AG10803 (cell line): ENCODE data around the gene POMT1.
A peak's percentile ranks its signal among the peaks of the same experiment; 100 is the strongest.

Experiments used
- DNase-seq: peaks from one replicate; pipeline ENCODE4 v3.0.0; 2010; ENCODE audit warnings: low read depth
- H3K4me3 ChIP-seq: 2 replicates; pipeline ENCODE4 v1.5.1; 2011; ENCODE audit warnings: mild to moderate bottlenecking, low read length, control low read depth
- TF ChIP-seq, protein P1 (sequence below): conservative IDR thresholded peaks from 2 replicates; pipeline ENCODE4 v1.5.1; 2011; ENCODE audit warnings: mild to moderate bottlenecking, low read length, control low read depth, inconsistent platforms

Gene POMT1

DNA sequence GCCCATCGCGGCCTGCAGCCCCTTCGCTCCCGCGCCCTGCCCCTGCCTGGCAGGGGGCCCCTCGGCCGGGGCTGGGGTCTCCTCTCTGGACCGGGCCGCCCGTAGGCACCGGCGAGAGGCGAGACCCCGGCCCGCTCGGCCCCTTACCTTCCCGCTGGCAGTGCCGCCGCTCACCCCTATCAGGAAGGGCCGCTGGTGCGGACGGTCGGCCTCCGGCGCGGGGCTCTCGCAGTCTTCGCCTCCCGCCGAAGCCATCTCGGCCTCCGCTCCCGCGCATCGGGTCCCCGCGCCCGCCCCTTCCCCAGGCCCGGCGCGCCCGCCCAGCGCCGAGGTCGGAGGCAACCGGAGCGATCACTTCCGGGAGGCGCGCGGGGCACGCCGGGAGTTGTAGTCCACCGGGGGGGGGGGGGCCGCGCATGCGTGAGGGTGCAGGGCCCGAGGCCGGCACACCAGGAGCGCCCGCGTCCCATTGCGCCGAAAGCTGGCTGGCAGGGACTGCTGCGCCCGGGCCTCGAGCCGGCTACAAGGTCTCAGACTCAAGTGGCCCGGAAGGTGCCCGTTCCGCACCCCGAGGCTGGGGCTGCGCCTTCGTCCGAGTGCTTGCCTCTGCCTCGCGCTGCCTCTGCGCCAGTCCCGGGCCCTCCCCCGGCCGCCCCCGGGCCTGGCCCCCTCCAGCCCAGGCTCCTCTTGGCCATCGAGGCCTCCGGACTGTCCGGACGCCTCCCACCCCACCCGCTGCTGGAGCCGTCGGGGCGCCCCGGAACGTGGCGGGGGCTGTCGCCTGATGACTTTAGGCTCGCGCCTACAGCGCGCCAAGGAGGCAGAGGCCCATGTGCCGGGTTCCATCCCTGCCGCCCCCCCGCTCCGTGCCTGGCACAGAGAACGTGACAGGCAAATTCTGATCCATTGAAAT is 28.5 kb downstream of the POMT1 start, which contains the start of gene UCK1:
TSS of gene UCK1 (minus strand) at position 344 of the 913 bp plus-strand sequence. CDS start at position 255, 89 bp downstream.
- peak within 1 kb of the TSS; percentile 75 for H3K4me3 ChIP-seq
- TF ChIP-seq, protein P1, sequence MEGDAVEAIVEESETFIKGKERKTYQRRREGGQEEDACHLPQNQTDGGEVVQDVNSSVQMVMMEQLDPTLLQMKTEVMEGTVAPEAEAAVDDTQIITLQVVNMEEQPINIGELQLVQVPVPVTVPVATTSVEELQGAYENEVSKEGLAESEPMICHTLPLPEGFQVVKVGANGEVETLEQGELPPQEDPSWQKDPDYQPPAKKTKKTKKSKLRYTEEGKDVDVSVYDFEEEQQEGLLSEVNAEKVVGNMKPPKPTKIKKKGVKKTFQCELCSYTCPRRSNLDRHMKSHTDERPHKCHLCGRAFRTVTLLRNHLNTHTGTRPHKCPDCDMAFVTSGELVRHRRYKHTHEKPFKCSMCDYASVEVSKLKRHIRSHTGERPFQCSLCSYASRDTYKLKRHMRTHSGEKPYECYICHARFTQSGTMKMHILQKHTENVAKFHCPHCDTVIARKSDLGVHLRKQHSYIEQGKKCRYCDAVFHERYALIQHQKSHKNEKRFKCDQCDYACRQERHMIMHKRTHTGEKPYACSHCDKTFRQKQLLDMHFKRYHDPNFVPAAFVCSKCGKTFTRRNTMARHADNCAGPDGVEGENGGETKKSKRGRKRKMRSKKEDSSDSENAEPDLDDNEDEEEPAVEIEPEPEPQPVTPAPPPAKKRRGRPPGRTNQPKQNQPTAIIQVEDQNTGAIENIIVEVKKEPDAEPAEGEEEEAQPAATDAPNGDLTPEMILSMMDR, result no peak
- DNase-seq, result peak; percentile 77

DNA sequence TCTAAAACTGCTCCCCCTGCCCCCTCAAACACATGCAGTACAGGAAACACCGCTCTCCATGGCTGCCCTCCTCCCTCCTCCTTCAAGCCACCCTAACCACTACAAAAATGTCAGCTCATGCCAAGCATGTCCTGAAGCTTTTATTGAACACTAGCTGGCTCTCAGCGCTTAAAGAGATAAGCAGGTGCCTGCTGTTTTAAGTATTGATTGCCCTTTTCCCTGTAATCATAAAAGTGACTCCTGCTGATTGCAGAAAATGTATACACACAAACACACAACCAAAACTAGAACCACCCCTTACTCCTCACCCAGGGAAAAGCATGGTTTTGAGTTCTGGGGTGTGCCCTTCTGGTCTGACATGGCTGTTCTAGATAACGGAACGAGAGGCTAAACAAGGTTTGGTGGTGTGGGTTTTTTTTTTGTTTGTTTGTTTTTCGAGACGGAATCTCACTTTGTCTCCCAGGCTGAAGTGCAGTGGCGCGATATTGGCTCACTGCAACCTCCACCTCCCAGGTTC is 32.1 kb downstream of the POMT1 start:
- H3K4me3 ChIP-seq, result no peak overlapping the region
- TF ChIP-seq, protein P1, result no peak
- DNase-seq, result no peak

DNA sequence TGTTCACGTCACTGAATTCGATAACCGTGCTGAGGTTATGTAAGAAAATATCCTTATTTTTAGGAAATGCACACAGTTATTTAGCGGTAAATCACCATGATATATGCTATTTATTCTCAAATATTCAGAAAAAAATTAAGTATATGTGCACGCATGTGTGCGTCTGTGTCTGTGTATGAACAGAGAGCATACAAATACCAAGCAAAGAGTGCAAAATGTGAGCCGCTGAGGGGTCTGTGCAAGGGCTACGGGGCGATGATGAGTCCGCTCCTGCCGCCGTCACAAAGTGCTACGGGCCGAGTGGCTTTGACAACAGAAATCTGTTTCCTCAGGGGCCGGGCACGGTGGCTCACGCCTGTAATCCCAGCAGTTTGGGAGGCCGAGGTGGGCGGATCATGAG is 35.2 kb downstream of the POMT1 start:
- no peak for DNase-seq
- H3K4me3 ChIP-seq, result no peak overlapping the region
- TF ChIP-seq, protein P1, result no peak

DNA sequence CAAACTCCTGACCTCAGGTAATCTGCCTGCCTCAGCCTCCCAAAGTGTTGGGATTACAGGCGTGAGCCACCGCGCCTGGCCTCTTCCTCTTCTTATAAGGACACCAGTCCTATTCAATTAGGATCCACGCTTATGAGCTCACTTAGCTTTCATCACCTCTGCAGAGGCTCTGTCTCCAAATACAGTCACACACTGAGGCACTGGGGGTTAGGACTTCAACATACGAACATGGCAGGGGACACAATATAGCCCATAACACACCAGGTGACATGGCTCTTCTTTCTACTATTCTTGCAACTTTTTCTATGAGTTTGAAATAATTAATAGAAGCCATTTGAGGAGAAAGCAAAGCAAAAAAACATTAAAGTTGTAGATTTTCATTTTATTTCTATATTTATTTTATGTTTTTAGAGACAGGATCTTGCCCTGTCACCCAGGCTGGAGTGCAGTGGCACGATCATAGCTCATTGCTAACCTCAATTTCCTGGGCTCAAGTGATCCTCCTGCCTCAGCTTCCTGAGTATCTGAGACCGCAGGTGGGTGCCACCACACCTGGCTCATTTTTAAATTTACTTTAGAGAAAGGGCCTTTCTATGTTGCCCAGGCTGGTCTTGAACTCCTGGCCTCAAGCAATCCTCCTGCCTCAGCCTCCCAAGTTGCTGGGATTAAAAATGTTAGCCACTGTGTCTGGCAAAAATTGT is 36.7 kb downstream of the POMT1 start:
- TF ChIP-seq, protein P1, result no peak
- no peak for DNase-seq
- H3K4me3 ChIP-seq, result no peak overlapping the region

DNA sequence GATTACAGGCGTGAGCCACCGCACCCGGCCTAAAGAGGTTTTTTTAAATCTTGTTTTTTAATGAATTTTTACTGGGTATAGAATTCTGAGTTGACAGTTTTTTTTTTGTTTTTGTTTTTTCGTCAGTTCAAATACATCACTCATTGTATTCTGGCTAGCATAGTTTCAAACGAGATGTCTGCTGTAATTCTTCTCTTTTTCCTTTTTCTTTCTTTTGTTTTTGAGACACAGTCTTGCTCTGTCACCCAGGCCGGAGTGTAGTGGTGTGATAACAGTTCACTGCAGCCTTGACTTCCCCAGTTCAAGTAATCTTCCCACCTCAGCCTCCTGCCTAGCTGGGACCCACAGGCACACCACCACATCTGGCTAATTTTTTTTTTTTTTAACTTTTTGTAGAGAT is 40.4 kb downstream of the POMT1 start:
- DNase-seq, result no peak
- H3K4me3 ChIP-seq, result no peak overlapping the region
- TF ChIP-seq, protein P1, result no peak

DNA sequence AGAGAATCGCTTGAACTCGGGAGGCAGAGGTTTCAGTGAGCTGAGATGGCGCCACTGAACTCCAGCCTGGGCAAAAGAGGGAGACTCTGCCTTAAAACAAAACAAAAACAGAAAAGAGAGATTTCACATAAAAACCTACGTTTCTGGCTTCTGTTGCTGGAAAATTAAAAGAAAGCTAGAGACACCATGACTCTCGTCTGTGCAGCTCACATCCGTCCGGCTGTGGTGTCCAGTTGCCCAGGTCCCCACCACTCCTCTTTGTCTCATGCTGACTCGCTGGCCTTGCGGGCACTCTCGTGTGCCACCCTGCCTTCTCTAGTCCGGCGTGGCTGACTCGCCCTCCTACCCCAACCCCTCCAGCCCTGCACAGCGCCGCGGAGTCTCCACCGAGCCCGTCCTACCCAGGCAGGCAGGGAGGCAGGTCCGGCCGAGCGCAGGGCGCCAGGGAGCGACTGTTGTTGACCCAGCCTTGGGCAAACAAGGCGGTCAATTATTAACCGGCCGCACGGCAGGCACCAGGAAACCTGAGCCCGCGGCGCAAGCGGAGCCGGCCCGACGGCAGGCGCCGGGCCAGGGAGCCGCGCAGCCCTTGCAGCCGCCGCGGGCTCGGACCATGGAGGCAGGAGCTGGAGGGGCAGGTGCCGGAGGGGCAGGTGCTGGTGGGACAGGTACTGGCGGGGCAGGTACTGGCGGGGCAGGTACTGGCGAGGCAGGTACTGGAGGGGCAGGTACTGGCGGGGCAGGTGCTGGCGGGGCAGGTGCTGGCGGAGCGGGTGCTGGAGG is 42.5 kb downstream of the POMT1 start, which contains the start of gene PRRT1B:
TSS of gene PRRT1B (plus strand) at position 521 of the 783 bp plus-strand sequence. CDS start at position 614, 93 bp downstream.
- TF ChIP-seq, protein P1, result no peak
- no peak within 1 kb of the TSS for H3K4me3 ChIP-seq
- no peak for DNase-seq
